COR-L47 (cell line): ENCODE data around the gene KIF1A.

Experiments
- DNase-seq: peaks from one replicate; lab custom pipeline; 2025; lab: John Stamatoyannopoulos, UW

The KIF1A gene

DNA sequence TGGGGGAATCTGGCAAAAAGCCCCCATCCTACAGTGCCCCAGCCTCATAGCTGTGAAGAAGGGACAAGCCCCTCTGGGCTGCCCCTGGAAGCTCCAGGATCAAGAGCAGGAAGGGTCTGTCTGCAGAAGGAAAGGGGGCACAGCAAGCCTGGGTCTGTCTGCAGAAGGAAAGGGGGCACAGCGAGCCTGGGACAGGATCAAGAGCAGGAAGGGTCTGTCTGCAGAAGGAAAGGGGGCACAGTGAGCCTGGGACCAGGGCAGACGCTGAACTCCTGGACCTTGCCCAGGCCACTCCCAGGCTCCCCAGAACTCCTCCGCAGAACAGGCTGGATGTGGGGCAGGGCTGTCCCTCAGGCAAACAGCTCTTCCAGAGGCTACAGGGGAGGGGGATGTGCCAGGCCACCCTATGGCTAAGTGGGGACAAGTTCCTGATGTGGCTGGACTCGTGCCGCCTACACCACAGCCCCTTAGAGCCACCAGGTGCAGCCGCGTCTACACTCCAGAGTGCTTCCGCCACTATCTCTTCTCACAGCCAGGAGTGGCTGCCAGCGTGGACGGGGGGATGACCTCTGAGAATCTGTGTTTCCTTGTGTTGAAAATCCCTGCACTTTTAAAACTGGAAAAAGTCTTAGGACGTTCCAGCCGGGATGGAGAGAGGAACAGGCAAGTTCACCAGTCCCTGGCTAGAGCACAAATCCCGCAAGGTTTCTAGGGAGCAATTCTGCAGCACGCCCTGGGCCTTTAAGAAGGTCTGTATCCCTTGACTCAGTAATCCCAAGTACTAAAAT lies 20.8 kb downstream of the KIF1A start:
- DNase-seq: no peak

- DNase-seq: no peak
These were observed 21.6 kb downstream of the KIF1A start for GRCh38 chr2:240798327-240798905.

GRCh38 chr2:240797914-240798313 lies 22.1 kb downstream of the KIF1A start:
- no peak for DNase-seq

DNA sequence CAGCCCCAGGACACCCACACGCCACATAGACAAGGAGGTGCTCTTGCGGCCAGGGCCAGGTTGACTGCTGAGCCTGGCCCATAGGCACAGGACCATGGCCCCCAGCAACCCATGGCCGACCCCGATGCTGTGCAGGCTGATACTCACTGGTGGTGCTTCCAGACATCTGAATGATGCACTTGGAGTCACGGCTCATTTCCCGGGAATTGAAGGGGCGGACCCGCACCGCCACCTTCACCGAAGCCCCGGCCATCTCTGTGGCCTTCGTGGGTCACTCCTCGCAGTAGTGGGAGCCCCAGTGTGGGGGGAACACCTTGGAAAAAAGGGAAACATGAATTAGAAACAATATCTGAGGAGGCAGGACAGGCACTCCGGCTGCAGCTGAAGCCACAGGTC lies 22.5 kb downstream of the KIF1A start:
- no peak for DNase-seq

- no peak for DNase-seq
These were observed 23.2 kb downstream of the KIF1A start for GRCh38 chr2:240796543-240797499.

- DNase-seq: no peak
These were observed 24.0 kb downstream of the KIF1A start for GRCh38 chr2:240795916-240796510.

GRCh38 chr2:240795454-240795853 lies 24.6 kb downstream of the KIF1A start:
- no peak for DNase-seq

DNA sequence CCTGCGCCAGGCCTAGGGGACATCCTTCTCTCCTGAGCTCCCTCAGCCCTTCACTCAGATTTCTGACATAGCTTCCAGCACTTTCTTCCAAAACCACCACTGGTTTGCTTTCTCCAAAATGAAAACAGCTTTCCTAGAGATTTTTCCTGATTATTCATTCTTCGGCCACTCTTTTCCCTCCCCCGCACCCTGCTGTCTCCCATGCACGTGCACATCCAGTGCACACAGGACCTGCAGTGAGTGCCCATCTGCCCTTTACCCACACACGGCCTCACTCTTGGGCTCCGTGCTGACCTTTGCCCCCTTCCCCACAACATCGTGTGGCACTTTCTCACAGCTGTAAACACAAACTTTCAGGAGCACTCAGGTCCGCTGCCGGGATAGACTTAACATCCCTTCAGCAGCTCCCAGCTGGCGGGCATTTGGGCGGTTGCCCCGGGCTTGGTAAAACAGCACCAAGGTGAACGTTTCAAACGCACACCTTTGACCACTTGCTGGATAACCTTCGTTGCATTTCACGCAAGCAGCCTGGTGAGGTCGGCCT lies 25.8 kb downstream of the KIF1A start:
- DNase-seq: no peak

DNA sequence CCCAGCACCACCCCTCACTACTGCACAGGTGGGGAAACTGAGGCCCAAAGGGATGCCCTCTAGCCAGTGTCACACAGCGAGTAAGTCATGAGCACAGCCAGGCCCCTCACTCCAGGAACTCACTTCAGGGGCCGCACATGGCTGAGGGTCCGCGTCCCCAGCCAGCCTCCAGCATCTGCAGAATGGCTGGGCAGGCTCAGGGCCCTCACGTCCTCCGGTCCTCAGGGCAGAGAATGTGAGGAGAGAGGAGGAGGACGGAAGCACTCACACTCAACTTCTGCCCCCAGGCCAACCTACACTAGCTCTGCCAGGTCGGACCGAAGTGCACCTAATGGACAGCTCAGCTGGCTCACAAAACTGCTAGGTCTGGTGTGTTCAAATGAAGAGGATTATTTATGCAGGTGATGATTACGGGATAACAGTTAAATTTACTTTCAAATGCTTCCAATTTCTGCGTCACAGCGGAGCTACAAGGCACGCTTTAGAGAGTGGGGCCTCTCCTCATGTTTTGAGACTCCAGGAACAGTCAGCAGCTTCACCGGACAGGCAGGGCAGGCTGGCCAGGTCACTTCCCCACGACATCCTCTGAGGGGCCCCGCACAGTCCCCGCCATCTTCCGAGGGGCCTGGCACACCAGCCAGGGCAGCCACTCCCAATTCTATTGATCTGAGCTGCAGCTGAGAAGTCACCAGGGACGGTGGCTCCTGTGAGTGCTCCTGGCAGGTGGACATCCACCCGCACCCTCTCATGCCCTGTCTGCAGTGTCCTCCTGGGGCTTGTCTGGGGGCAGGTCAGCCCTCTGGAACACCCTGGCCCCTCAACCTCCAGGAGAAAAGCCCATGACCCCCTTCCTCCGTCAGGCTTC lies 26.5 kb downstream of the KIF1A start:
- DNase-seq: no peak

GRCh38 chr2:240792629-240793312 lies 27.2 kb downstream of the KIF1A start:
- DNase-seq: no peak

DNA sequence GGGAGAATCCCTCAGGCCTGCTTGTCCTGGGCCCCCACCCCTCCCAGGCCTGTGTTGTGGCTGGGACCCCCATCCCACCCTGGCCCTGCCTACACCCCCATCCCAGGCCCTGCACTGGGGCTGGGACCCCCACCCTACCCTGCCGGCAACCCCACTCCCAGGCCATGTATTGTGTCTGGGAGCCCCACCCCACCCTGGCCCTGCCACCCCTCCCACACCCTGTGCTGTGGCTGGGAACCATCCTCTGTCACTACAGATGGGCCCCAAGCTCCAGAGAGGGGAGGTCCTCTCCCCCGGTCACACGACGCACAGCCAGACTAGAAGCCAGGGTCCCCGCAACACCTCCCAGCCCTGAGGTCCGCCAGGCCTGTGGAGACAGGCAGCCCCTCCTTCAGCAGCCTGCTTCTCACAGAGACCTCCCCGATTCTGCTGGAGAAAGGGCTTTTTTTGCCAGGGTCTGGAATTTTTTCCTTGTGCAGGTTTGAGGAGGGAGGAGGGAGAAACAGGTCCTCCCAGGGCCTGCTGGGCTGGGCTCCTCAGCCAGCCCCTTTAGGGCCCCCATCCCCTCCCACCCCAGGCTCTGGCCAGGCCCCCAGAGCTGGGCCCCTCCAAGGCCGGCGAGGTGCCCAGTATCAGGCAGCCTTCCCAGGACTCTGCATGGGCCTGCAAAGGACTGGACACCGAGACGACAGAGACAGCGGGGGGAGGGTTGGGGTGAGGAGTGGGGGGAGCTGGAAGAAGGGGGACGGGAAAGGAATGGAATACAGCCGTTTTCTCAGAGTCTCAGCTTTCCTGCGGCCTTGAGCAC lies 28.0 kb downstream of the KIF1A start:
- no peak for DNase-seq

DNA sequence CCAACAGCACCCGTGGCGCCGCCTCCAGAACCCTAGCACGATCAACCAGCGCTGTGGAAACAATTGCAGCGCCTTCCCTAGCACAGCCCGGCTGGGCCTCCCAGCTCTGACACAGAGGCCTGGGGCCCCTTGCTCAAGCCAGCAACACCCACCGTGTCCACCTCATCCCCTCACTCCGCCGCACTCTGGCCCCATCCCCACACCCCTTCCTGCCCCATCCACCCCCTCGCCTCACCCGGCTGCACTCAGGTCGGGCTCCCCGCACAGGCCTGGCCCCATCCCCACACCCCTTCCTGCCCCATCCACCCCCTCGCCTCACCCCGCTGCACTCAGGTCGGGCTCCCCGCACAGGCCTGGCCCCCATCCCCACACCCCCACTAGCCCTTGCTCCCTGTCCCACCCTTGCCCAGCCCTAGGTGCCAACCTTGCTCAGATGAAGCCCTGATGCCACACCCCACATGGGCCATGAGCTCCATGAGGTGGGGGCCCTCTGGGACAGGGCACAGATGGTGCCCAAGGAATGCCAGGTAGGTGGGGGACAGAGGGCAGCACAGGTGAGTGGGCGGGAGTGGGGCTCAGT lies 28.7 kb downstream of the KIF1A start:
- no peak for DNase-seq

DNA sequence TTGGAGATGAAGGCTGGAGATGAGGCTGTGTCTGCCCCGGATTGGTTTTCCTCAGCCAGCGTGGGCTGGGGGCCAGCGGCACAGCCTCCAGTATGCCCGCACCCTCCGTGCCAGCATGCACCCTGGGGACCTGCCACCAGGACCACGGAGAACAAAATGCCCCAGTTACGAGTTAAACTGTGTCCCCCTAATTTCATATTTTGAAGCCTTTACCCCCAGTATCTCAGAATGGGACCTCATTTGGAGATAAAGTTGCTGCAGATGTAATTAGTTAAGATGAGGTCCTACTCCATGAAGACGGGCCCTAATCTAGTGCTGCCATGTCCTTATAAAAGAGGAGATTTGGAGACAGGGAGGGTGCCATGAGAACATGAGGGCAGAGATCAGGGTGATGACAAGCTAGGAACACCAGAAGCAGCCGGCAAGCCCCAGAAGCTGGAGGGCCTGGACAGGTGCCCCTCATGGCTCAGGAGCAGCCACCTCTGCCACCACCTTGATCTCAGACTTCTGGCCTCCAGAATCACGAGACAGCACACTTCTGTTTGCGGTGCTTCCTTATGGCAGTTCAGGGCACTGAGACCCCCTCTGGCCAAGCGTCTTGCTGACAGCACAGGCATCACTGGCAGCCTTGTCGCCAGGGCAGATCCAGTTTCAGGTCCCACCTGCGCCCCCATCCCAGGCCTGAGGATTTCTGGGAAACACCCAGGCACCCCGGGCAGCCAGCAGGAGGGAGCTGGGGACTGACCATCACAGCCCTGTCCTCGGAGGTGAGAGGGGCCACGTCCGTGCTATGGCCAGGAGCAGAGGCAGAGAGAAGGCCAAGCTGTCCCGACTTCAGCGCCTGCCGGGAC lies 29.4 kb downstream of the KIF1A start:
- no peak for DNase-seq

GRCh38 chr2:240789501-240790369 lies 30.3 kb downstream of the KIF1A start:
- DNase-seq: no peak

DNA sequence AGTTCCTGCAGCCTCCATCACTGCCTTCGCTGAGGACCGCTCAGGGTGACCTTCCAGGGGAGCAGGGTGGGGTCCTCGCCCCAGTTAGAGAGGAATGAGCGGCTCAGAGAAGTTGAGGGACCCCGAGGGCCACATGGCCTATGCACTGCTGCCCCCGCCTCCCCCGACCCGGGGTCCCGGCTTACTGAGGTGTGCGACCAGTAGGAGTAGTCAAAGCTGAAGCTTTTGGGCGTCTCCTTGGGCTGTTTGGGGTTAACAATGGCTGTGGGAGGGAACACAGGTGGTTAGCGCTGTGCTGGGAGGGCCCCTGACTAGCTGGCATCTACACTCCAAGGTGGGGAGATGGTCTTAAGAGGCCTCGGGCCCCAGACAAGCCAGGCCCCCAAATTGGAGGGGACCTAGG lies 31.0 kb downstream of the KIF1A start:
- no peak for DNase-seq

DNA sequence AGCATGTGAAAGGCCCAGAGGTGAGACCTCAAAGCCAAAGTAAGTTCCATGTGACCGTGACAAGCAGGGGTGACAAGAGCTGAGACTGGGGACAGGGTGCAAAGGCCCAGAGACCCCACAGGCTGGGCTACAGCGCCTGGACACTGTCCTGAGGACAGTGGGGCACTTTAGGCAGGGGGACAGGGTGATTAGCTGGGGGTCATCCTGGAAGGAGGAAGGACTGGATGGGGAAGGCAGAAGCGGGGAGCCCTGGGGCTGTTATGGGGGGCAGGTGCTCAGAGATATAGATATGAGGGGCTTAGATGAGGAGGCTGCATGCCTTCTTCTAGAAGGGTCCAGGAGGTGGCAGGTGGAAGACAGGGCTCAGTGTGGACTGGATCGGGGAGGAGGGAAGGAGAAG lies 31.5 kb downstream of the KIF1A start:
- DNase-seq: no peak
